ENCODE data around the gene CUX1.

CUX1 gene

GRCh38 chr7:102196028-102196427 lies 378.6 kb downstream of the CUX1 start:
- TF ChIP-seq ZNF8 (CRISPR knock-in tag; IDR thresholded peaks at IDR 0.05) (no peak), RARB (CRISPR knock-in tag; IDR thresholded peaks at IDR 0.05) (no peak), GLIS3 (CRISPR knock-in tag; IDR thresholded peaks at IDR 0.05) (no peak), TOX (CRISPR knock-in tag; IDR thresholded peaks at IDR 0.05; ENCODE audit: borderline replicate concordance) (no peak), ZNF70 (CRISPR knock-in tag; IDR thresholded peaks at IDR 0.05) (no peak)
- ATAC-seq: no peak

GRCh38 chr7:102197161-102197560 lies 379.7 kb downstream of the CUX1 start:
- no peak for ATAC-seq
- TF ChIP-seq CSDC2 (CRISPR knock-in tag; IDR thresholded peaks at IDR 0.05): no peak
- TF ChIP-seq, protein P1, sequence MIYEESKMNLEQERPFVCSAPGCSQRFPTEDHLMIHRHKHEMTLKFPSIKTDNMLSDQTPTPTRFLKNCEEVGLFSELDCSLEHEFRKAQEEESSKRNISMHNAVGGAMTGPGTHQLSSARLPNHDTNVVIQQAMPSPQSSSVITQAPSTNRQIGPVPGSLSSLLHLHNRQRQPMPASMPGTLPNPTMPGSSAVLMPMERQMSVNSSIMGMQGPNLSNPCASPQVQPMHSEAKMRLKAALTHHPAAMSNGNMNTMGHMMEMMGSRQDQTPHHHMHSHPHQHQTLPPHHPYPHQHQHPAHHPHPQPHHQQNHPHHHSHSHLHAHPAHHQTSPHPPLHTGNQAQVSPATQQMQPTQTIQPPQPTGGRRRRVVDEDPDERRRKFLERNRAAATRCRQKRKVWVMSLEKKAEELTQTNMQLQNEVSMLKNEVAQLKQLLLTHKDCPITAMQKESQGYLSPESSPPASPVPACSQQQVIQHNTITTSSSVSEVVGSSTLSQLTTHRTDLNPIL (CRISPR knock-in tag; IDR thresholded peaks at IDR 0.05; ENCODE audit: low read depth): no peak
- no peak for TF ChIP-seq ARNTL (CRISPR knock-in tag; IDR thresholded peaks at IDR 0.05; ENCODE audit: borderline replicate concordance, low read depth)
- TF ChIP-seq ZNF565 (CRISPR knock-in tag; conservative IDR thresholded peaks at IDR 0.05; ENCODE audit: low read depth): no peak
- no peak for TF ChIP-seq TSHZ2 (CRISPR knock-in tag; IDR thresholded peaks at IDR 0.05)
- TF ChIP-seq ZC3H10 (CRISPR knock-in tag; IDR thresholded peaks at IDR 0.05): no peak
- no peak for TF ChIP-seq TCF4 (CRISPR knock-in tag; IDR thresholded peaks at IDR 0.05; ENCODE audit: borderline replicate concordance)
- TF ChIP-seq ZFP3 (CRISPR knock-in tag; IDR thresholded peaks at IDR 0.05): no peak
- TF ChIP-seq ESRRG (CRISPR knock-in tag; IDR thresholded peaks at IDR 0.05): no peak

- no peak for ATAC-seq
- TF ChIP-seq PPARA (CRISPR knock-in tag; IDR thresholded peaks at IDR 0.05; ENCODE audit: borderline replicate concordance): no peak
- TF ChIP-seq, protein P2, sequence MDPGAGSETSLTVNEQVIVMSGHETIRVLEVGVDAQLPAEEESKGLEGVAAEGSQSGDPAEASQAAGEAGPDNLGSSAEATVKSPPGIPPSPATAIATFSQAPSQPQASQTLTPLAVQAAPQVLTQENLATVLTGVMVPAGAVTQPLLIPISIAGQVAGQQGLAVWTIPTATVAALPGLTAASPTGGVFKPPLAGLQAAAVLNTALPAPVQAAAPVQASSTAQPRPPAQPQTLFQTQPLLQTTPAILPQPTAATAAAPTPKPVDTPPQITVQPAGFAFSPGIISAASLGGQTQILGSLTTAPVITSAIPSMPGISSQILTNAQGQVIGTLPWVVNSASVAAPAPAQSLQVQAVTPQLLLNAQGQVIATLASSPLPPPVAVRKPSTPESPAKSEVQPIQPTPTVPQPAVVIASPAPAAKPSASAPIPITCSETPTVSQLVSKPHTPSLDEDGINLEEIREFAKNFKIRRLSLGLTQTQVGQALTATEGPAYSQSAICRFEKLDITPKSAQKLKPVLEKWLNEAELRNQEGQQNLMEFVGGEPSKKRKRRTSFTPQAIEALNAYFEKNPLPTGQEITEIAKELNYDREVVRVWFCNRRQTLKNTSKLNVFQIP (CRISPR knock-in tag; IDR thresholded peaks at IDR 0.05; ENCODE audit: borderline replicate concordance, low read depth): no peak
- TF ChIP-seq, protein P3, sequence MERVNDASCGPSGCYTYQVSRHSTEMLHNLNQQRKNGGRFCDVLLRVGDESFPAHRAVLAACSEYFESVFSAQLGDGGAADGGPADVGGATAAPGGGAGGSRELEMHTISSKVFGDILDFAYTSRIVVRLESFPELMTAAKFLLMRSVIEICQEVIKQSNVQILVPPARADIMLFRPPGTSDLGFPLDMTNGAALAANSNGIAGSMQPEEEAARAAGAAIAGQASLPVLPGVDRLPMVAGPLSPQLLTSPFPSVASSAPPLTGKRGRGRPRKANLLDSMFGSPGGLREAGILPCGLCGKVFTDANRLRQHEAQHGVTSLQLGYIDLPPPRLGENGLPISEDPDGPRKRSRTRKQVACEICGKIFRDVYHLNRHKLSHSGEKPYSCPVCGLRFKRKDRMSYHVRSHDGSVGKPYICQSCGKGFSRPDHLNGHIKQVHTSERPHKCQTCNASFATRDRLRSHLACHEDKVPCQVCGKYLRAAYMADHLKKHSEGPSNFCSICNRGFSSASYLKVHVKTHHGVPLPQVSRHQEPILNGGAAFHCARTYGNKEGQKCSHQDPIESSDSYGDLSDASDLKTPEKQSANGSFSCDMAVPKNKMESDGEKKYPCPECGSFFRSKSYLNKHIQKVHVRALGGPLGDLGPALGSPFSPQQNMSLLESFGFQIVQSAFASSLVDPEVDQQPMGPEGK (CRISPR knock-in tag; IDR thresholded peaks at IDR 0.05; ENCODE audit: borderline replicate concordance): no peak
- no peak for TF ChIP-seq ESRRG (CRISPR knock-in tag; IDR thresholded peaks at IDR 0.05)
- no peak for TF ChIP-seq TOX (CRISPR knock-in tag; IDR thresholded peaks at IDR 0.05; ENCODE audit: borderline replicate concordance)
- no peak for TF ChIP-seq ZNF70 (CRISPR knock-in tag; IDR thresholded peaks at IDR 0.05)
- TF ChIP-seq OSR1 (CRISPR knock-in tag; IDR thresholded peaks at IDR 0.05): no peak
Measured at GRCh38 chr7:102197599-102197998, 380.2 kb downstream of the CUX1 start.

DNA sequence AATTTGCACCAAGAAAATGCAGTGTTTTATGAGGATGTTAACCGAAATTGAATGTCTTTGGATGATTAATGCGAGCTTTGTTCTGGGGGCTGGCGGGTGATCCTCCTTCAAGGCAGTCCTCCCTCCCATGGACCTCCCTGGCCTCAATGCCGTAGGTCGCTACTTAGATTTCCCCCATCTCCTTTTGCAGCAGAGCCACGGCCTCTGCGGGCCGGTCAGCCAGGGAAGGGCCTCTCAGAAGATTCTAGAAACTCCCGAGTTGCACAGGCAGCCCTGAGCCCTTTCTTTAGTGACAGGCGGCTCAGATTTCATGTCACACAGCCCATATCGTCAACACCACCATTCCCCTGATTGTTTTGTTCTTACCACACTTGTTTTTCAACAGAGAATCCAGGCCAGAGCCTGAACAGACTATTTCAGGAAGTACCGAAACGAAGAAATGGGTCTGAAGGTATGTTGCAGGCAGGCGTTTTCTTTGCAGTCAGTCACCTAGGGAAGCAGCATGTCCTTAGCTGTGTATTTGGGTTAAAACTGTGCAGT lies 381.1 kb downstream of the CUX1 start:
- TF ChIP-seq ISL1 (CRISPR knock-in tag; IDR thresholded peaks at IDR 0.05) (no peak), ZNF565 (CRISPR knock-in tag; conservative IDR thresholded peaks at IDR 0.05; ENCODE audit: low read depth) (no peak), OSR1 (CRISPR knock-in tag; IDR thresholded peaks at IDR 0.05) (no peak), PPARA (CRISPR knock-in tag; IDR thresholded peaks at IDR 0.05; ENCODE audit: borderline replicate concordance) (no peak), ZNF70 (CRISPR knock-in tag; IDR thresholded peaks at IDR 0.05) (no peak), BACH2 (CRISPR knock-in tag; IDR thresholded peaks at IDR 0.05; ENCODE audit: borderline replicate concordance) (no peak), TSHZ2 (CRISPR knock-in tag; IDR thresholded peaks at IDR 0.05) (no peak)

More for the DNA sequence above, 381.1 kb downstream of the CUX1 start:
- no peak for ATAC-seq

Data from SK-N-SH treated with all-trans-retinoic acid at 6 μM for 48 hours (cell line).